Smooth muscle cell of the pulmonary artery (primary cell): ENCODE measurements around the gene YPEL4. TPM values are rescaled to one million over a fixed set of nuclear protein-coding genes. Genes with fewer than 3 reads are reported as not detected.

Experiments
- total RNA-seq: library from RNA; depleted of rRNA; stranded (reverse); fragments of >200 nt; gene quantifications from 2 replicates; pipeline ENCODE4 v1.2.3, GENCODE V29; 2014

Gene YPEL4
- 1.2 and 1.8 TPM in 2 replicates for total RNA-seq

GRCh38 chr11:57649826-57650738 is at the start of gene YPEL4:
TSS of gene YPEL4 (minus strand) at chr11:57649912. CDS start at chr11:57647107, 2,805 bp downstream.

GRCh38 chr11:57667736-57668433 is 18.2 kb upstream of the YPEL4 start, which contains the start of gene ZDHHC5:
TSS of gene ZDHHC5 (plus strand) at chr11:57668114. CDS start at chr11:57673091, 4,977 bp downstream.

GRCh38 chr11:57657194-57658022 is 7.7 kb upstream of the YPEL4 start, which contains the start of gene CLP1:
TSS of gene CLP1 (plus strand) at chr11:57657762. CDS start at chr11:57659477, 1,715 bp downstream.

GRCh38 chr11:57597461-57597915 is 52.2 kb downstream of the YPEL4 start, which contains the start of gene SERPING1:
TSS of gene SERPING1 (plus strand) at chr11:57597685. CDS start at chr11:57598271, 586 bp downstream.

Other genes with a start within 250 kb of the YPEL4 start
- gene SLC43A3, start 222.8 kb downstream of the YPEL4 start, total RNA-seq: 18.2 and 21.3 TPM in 2 replicates
- 0.13 TPM in 1 of 2 replicates, not detected in the other for gene RTN4RL2, start 189.4 kb downstream of the YPEL4 start, total RNA-seq
- 6.3 and 12.7 TPM in 2 replicates for gene SLC43A1, start 134.2 kb downstream of the YPEL4 start, total RNA-seq
- gene TIMM10, start 119.2 kb downstream of the YPEL4 start, total RNA-seq: 18.6 and 24.2 TPM in 2 replicates
- gene SMTNL1, start 112.3 kb downstream of the YPEL4 start, total RNA-seq: not detected in 2 replicates
- gene UBE2L6, start 82.2 kb downstream of the YPEL4 start, total RNA-seq: 46.3 and 60.1 TPM in 2 replicates
- 11.6 and 43.9 TPM in 2 replicates for gene SERPING1, start 52.2 kb downstream of the YPEL4 start, total RNA-seq
- 11.0 and 13.5 TPM in 2 replicates for gene CLP1, start 7.8 kb upstream of the YPEL4 start, total RNA-seq
- gene ZDHHC5, start 18.2 kb upstream of the YPEL4 start, total RNA-seq: 47.3 and 57.9 TPM in 2 replicates
- gene MED19, start 62.3 kb upstream of the YPEL4 start, total RNA-seq: 7.9 and 10.4 TPM in 2 replicates
- gene TMX2, start 62.7 kb upstream of the YPEL4 start, total RNA-seq: 79.5 and 81.0 TPM in 2 replicates
- gene SELENOH, start 91.6 kb upstream of the YPEL4 start, total RNA-seq: 49.5 and 83.5 TPM in 2 replicates
- gene BTBD18, start 101.9 kb upstream of the YPEL4 start, total RNA-seq: not detected in 2 replicates
- 141 and 145 TPM in 2 replicates for gene CTNND1, start 111.9 kb upstream of the YPEL4 start, total RNA-seq